NCI-H1436 treated with DMSO at 0.1 percent for 48 hours (cell line): ENCODE data around the gene IRF4.

Experiments
- DNase-seq: peaks from one replicate; lab custom pipeline; 2025; lab: John Stamatoyannopoulos, UW

The IRF4 gene

GRCh38 chr6:353642-354614, 37.6 kb upstream of the IRF4 start:
- no peak for DNase-seq

DNA sequence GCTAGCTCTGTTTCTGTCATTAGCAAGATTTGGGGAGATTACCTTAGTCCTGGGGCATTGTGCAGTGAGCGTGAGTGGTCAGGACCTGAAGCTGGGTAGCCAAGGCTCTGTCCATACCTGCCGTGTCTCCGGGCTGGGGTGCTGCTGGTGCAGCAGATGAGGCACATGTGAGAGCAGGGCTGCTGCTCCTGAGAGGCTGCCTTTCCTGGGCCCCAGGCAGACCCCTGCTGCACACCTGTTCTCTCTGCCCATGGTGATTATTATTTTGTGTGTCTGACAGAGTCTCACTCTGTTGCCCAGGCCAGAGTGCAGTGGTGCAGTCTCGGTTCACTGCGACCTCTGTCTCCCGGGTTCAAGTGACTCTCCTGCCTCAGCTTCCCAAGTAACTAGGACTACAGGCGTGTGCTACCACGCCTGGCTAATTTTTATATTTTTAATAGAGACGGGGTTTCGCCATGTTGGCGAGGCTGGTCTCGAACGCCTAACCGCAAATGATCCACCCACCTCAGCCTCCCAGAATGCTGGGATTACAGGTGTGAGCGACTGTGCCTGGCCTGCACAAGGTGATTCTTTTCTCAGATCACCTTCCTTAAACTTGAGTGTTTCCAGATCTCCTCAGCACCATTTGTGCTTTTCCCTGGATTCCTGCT, 36.8 kb upstream of the IRF4 start:
- no peak for DNase-seq

DNA sequence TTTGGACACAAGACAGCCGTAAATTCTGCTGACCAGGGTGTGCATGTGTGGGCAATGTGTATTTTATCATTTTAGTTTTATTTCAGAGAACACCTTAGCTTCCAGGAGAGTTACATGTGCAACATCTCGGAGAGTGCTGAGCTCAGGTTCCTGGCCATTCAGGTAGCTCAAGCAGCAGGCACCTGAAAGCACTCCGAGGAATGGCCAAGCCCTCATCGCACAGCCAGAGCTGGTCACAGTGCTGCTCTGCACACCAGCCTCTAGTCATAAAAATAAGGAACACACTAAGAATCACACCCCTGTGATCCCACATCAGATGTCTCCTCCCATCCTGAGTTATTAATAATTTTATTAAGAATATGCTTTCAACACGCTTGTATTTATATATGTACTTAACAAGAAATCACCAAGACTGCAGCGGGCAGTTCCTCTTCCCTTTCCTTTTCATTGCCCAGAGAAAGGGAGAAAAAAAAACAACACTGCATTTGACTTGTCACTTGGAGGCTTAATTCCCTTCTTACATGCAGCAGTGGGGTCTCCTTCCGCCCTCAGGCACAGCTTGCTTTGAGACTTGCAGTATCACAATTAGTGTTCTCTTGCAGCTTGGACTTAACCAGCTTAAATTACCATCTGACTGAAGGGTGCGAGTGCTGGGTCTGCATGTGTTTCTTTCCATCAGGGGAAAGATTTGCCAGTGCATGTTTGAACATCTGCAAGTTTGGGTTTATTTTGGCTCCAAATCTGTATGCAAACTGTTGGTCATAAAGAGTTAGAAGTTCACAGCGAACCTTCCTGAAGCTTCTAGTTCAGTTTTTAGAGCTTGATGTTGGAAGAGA, 36.0 kb upstream of the IRF4 start:
- no peak for DNase-seq

DNA sequence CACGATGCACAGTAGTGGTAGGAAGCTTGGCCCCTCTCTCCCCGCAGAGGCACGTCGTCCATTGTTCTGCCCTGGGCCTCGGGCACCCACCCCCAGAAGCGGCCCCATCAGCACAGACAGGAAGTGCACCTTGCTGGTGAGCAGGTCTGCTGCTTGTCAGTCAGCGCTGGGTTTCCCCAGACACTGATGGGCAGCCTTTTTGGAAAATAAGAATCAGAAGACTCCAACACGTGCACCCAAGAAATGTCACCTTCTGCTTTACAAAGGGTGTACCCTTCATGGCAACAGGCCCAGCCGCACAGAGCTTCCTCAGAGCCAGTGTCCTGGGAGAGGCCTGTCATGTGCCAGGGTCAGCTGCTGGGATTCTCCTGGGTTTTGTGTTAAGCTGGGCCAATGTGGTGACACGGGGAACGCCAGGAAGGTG, 34.7 kb upstream of the IRF4 start:
- DNase-seq, result no peak

- DNase-seq, result no peak
Observed at GRCh38 chr6:357261-357790, 34.2 kb upstream of the IRF4 start.

- DNase-seq, result no peak
Observed at GRCh38 chr6:357791-358341, 33.7 kb upstream of the IRF4 start.

- no peak for DNase-seq
Observed at GRCh38 chr6:358432-358831, 33.1 kb upstream of the IRF4 start.

- DNase-seq, result no peak
Observed at GRCh38 chr6:358847-359246, 32.7 kb upstream of the IRF4 start.

DNA sequence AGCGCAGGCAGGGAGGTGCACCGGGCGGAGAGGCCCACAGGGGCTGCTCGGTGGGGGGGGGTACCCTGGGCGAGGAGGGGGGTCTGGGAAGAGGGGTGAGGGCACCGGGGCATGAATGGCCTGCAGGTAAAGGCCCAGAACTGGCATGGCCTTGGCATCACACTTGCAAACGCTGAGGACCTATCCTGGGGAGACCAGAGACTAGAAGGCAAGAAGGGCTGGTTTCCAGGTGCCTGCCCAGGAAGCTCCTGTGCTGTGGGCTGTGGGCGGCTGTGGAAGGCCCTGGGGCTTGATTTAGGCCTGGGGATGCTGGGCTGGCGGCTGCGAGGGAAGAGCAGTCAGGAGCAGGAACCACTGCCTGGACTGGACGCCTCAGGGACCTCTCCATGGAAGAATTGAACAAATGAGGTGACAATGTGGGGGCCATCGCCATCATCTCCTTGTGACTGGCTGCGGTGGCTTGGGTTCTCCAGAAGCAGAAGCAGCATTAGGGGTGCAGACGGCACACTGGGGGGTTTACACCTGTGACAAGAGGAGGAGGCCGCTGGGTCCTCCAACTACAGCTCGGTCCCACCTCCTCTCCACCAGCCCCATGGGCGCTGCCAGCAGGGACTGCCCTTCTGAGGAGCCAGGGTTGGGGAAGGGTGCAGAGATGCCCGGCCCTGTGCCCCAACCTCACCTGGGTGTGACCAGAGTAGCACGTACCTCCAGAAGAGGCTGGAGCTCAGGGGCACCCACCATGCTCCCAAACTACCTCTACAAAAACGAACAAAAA, 32.1 kb upstream of the IRF4 start:
- DNase-seq, result no peak

GRCh38 chr6:360349-360748, 31.2 kb upstream of the IRF4 start:
- no peak for DNase-seq

DNA sequence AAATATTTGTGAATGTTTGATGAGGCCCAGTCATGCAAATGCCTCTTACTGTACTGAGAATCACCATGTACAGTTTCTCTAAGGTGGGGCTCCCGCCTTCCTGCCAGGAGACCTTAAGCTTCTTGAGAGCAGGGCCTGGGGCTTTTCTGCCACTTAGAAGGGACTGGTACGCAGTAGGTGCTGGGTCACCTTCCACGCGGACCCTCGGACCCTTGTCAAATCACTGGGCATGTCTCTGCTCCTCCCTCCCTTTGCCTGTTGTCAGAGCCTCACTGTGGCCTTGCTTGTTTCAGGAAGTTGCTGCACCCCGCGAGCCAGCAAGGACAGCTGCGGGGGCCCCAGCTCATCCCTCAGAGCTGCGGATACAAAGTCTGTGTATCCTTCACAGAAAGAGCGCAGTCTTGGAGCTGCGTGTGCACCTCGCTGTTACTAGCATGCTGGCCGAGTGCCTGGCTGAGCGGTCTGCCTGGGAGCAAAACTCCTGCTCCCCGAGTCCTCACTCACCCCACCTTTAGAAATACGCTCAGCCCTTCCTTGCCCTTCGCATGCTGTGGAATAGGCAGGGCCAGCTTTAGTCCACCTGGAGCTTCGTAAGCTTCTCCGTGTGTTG, 30.7 kb upstream of the IRF4 start:
- no peak for DNase-seq

GRCh38 chr6:361411-362132, 30.0 kb upstream of the IRF4 start:
- DNase-seq, result no peak

- no peak for DNase-seq
Observed at GRCh38 chr6:362231-362923, 29.2 kb upstream of the IRF4 start.

GRCh38 chr6:362924-363249, 28.7 kb upstream of the IRF4 start:
- DNase-seq, result no peak

GRCh38 chr6:363291-363690, 28.3 kb upstream of the IRF4 start:
- no peak for DNase-seq

DNA sequence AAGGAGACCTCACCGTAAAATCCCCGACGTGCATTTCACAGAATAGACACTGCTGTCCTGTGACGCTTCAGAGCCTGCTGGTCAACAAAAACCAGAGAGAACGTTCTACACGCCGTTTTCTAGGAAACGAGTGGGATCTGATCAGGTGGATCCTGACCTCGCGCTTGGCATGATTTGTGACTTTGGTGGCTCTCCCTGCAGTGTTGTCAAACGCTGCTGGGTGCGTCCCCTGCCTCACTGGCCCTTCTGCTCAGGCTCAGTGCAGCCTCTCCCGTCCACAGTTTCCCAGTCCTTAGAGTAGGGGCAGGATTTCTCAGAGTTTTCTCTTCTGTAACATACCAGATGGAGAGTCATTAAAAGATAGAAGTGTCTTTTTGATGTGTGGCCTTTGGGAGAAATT, 27.6 kb upstream of the IRF4 start:
- DNase-seq, result no peak

DNA sequence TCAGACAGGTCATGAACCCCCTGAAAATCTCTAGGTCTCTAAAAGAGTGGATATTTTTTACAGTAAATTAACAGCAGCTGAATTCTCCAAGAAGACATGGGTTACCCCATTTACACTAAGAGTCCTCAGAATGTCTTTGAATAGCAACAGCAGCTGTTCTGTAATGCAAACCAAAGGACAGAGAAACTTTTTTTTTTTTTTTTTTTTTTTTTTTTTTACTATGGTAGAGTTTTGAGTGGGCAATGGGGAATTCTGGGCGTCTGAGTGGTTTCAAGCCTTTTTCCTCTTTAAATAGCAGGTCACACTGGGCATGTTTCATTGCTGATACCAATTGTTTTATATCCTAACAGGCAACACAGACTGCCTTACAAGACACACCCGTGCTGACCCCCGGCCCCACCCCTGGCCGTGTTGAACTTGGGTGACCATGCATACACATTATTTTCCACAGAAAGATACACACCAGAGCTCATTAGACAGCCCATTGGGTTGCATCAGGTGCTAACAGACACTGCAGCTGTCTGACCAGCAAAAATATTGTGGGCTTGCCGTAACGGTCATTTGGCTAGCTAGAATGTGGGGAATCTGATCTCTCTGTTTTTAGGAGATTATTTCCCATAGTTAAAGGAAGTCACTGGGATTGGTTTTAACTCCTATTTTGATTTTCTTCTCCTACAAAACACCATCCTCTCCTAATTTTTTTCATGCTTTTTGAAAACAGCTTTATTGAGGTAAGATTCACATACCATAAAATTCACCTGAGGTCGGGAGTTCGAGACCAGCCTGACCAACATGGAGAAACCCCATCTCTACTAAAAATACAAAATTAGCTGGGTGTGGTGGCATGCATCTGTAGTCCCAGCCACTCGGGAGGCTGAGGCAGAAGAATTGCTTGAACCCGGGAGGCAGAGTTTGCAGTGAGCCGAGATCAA, 26.7 kb upstream of the IRF4 start:
- no peak for DNase-seq

- no peak for DNase-seq
Observed at GRCh38 chr6:365835-366234, 25.7 kb upstream of the IRF4 start.
